ENCODE results near the gene SOX21.

DNA sequence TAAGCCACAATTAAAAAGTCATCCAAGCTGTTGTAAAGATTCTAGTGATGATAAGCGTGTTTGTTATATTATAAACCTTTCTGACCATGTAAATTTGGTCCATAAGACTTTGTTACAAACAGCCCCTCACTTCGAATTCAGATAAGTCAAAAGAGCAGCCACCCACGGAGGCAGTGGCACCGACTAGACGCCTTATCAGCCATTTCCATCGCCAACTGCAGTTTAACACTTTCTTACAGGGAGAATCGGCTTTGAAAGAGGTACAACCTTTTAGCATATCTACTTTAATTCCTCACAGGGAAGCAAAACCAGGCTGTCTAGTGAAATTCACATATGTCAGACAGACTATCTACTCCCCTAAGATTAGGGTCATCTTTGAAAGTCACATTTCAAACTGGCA, 47.5 kb downstream of the SOX21 start:
- TF ChIP-seq, protein P1, sequence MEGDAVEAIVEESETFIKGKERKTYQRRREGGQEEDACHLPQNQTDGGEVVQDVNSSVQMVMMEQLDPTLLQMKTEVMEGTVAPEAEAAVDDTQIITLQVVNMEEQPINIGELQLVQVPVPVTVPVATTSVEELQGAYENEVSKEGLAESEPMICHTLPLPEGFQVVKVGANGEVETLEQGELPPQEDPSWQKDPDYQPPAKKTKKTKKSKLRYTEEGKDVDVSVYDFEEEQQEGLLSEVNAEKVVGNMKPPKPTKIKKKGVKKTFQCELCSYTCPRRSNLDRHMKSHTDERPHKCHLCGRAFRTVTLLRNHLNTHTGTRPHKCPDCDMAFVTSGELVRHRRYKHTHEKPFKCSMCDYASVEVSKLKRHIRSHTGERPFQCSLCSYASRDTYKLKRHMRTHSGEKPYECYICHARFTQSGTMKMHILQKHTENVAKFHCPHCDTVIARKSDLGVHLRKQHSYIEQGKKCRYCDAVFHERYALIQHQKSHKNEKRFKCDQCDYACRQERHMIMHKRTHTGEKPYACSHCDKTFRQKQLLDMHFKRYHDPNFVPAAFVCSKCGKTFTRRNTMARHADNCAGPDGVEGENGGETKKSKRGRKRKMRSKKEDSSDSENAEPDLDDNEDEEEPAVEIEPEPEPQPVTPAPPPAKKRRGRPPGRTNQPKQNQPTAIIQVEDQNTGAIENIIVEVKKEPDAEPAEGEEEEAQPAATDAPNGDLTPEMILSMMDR (IDR thresholded peaks at IDR 0.05): no peak
- TF ChIP-seq POLR2A (IDR thresholded peaks at IDR 0.05): no peak
